Stimulated activated CD4-positive, alpha-beta T cell treated with anti-CD3 and anti-CD28 coated beads, Interleukin-2, amount 100 ng/mL, for 48 hours (primary cell): Measurements from ENCODE around the gene WNK3.
"Not testable (repeated sequence)": the region's sequence is repeated elsewhere in the genome, so short reads cannot be mapped to it uniquely, and the experiment has no call there.

Experiments
- DNase-seq, 2 donors: peaks; one replicate each; pipeline ENCODE4 v3.0.0-alpha.2; 2020

Gene WNK3

DNA sequence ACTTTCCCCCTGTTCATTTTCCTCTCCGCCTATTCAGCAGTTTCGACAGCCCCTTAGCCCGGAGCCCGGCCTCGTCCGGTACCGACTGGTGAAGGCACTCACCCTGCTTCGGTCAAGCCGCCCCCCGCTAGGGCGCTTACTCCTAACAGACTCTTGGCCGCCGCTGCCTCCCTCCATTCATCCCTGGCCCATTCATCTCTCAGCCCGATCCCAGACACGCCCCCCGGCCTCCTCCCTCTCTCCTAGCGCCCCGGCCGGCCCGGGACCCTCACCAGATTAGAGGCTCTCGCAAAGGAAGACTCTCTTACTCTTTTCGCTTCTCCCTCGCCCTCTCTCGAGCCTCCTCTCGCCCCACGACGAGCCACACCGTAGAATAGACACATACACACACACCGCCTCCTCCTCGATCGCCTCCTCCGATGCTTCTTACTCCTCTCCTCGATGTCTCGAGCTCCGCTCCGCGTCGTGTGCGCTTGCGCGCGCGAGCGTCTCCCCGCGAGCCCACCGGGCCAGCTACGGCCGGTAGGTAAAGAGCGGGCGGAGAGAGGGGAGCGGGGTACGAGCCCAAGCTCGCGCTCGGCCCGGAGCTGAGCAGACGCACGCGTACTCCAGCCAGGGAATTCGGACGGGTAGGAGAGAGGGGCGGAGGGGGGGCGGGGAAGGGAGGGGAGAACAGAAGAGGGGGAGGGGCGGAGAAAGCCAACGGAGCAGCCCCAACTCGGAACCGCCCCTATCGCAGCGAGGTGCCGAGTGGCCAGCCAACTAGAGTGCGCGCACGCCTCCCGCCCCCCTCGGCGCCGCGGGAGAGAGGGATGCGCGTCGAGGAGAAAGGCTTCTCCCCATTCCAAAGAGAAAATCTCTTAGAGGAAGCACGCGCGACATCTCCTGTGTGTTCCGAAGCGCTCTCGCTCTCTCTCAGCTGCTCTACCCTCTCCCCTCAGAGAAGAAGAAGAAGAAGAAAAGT is at the start of gene WNK3:
TSS of gene WNK3 (minus strand) at position 633 of the 964 bp plus-strand sequence.
- DNase-seq, result peak; percentile 21 to 25

DNA sequence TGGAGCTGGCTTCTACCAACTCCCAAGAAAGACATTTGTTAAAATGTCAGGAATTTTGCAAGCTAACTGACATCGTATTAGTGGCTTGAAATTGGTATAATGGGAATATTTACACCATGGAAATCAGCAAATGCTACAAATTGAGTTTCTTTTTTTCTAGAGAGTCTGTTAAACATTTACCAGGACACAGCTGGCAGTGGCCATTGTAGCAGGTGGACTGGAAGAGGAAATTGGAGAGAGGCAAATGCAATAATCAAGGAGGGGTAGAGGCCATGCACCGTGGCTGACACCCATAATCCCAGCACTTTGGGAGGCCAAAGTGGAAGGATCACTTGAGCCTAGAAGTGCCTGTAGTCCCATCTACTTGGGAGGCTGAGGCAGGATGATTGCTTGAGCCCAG is 49.4 kb upstream of the WNK3 start:
- no peak for DNase-seq

DNA sequence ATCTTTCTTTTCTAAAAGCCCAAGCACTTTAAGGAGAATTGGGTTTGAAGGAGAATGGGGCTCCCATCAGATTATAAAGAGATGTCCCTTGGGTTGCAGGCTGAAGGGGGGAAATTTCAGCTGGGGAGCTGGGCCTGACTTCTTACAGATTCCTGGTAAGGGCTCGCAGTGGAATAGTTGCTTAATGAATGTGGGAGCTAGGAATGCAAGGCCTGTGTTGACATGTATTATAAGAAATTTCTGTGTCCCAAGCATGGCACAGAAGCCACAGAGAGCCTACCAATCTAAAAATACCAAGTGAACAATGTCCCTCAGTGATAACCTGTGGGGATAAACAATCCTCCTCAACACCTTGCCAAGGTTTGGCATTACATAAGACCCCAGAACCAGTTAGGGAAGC is 39.3 kb upstream of the WNK3 start:
- DNase-seq, result no peak

DNA sequence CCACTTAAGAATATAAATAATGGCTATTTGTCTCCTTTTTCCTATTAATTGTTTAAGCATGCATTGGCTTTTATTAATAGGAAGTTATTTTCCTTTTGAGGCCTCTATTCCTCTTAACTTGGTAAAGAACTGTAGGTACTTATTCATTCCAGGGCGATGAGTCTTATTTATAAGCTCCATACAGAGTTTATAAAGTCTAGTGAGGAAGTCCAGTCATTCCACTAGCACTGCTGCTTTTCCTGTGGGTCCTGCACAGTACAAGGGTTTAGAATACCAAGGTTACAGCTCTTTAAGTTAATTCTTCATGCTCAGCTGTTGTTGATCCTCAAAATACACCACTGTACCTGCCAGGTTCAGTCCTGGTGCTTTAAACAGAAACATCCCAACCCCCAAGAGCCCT is 28.5 kb upstream of the WNK3 start:
- no peak for DNase-seq

DNA sequence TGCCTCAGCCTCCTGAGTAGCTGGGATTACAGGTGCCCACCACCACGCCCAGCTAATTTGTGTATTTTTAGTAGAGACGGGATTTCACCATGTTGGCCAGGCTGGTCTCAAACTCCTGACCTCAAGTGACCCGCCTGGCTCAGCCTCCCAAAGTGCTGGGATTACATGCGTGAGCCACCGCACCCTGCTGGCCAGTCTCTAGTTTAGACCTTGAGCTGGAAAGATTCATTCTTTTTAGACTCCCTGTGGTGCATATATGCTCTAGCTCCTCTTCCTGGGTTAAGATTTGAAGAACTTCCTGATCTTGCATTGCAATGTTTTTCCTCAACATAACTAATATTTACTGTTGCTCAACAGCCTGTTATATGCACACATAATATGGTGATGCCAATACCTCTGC is 26.8 kb upstream of the WNK3 start:
- not testable (repeated sequence) for DNase-seq

DNA sequence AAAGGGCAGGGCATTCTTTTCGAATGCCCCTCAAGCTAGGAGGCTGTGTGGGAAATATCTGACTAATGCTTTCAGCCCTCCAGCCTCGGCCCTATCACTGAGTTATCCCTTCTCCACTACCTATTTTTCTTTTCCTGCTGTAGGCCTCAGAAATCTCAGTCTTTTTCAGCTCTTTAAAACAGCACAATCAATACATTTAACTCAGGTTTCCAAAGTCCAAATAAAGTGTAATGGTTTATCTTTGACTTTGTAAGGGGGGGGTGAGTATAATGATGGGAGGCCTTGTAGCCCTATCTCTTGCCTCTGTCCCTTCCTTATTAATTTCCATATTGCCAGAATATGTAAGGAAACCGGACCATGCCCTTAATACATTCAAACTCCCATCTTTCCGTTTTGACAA is 1.6 kb upstream of the WNK3 start:
- DNase-seq, result no peak

DNA sequence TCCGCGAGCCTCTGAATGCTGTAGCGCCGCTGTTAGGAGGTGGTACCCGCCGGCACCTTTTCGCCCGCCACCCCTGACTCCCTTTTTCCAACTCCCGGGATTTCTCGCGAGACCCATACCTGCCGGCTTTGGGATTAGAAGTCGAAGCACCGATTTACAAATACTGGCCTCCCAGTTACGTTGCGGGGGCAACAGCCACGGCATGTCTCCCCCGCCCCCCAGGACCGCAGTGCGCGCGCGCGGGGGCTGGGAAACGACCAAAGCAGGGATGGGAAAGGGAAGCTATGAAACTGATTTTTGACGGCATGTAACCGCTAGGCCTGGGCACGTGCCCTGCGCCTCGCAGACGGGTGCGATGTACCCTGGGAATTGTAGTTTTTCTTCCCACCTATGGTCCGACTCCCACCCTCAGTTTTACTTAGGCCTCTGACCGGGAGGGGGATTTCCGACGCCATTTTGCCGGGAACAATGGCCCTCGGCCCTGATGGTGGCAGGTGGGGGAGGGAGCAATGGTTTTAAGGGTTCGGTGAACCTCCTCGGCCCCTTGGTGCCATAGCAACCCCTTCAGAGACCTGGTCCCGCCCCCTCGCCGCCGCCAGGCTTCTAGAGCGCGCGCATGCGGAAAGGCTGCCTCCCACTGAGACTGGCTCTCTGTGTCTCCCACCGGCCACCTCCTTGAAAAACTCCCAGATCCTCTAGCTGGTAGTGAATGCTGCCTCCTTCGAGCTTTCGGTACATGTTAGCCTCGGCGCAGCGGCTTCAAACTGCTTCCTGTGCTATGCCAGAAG is 772 bp upstream of the WNK3 start:
- DNase-seq, result peak; percentile 11 to 29

DNA sequence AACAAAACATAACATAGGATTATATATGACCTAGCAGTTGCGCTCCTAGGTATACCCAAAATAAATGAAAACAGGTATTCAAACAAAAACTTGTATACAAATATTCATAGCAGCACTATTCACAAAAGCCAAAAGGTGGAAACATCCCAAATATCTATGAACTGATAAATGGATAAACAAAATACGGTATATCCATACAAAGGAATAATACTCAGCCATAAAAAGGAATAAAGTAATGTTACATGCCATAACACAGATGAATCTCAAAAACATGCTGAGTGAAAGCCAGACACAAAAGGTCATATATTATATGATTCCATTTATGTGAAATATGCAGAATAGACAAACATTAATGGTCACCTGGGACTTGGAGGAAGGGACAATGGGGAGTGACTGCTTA is 5.2 kb downstream of the WNK3 start:
- no peak for DNase-seq

DNA sequence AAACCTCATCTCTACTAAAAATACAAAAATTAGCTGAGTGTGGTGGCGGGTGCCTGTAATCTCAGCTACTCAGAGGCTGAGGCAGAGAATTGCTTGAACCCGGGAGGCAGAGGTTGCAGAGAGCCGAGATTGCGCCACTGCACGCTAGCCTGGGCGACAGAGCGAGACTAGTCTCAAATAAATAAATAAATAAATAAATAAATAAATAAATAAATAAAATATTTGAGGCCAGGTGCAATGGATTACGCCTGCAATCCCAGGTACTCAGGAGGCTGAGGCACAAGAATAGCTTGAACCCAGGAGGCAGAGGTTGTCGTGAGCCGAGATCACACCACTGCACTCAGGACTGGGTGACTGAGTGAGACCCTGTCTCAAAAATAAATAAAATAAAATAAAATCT is 20.5 kb downstream of the WNK3 start:
- not testable (repeated sequence) for DNase-seq

DNA sequence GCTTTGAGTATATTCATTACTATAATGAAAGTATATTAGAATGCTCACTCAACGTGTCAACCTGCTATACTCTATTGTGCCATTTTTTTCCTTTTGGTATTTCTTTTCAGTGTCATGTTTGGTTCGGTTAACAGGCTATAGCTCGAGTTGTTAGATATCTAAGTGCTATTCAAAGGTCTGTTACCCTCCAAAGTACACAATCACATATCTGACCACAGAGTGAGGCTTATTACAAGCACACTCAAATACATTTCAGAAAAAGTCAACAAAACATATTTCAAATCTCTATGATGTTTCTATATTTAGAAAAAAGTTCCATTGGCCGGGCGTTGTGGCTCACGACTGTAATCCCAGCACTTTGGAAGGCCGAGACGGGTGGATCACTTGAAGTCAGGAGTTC is 32.8 kb downstream of the WNK3 start:
- no peak for DNase-seq

DNA sequence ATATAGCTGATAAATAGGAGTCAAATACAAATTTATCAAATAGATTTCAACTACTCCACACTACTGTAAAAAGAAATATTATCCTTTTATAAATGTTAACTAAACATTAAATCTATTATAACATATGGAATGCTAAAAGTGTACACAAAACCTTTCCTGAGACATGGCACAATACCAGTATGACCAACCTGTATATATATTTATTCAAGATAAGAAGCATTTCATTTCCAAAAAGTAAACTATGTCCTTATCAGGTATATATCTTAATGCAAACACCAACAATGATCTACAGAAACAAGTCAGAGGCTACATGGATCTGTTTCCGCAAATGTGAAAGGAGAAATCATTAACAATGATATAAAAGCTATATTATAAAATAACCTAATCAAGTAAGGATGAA is 37.8 kb downstream of the WNK3 start:
- no peak for DNase-seq

DNA sequence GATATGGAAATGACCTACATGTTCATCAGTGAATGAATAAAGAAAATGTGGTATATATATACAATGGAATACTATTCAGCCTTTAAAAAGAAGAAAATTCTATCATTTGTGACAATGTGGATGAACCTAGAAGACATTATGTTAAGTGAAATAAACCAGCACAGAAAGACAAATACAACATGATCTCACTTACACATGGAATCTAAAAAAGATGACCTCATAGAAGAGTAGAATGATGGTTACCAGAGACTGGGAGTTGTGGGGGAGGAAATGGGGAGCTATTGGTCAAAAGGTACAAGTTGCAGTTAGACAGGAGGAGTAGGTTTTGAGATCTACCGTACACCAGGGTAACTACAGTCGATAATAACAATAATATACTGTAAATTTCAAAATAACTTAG is 51.5 kb downstream of the WNK3 start:
- no peak for DNase-seq

DNA sequence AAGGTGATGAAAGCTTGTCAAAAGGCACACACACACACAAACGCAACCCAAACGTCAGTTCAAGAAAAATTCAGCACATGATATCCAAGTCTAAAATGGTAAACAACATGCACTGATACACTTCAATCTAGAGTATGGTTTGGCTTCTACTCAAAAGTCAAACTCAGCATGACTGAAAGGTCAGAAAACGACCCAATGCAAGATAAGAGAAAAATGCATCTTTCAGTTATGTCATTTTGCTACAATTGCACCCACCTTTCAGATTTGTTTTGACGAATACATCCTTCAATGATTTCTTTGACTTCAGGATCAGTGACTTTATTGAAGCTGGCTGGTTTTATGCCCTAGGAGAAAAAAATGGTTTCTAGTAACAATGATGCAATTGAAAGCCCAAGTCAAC is 56.3 kb downstream of the WNK3 start:
- DNase-seq, result no peak

DNA sequence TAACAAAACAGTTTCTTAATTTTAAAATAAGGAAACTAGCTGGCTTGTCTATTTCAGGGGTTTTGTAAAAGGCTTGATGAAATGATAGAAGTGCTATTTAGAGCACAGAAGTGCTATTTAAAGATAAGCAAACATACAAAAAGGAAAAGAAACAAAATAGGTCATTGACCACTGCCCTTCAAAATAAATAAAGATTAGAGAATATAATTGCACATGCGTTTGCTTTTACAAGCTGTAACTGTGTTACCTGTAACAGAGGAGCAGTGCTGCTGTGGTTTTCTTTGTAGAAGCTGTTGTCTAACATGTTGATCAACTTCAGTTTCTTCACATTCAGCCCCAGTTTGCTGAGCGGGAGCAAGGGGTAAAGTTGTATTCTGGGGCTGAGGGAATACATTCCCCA is 63.5 kb downstream of the WNK3 start:
- no peak for DNase-seq

DNA sequence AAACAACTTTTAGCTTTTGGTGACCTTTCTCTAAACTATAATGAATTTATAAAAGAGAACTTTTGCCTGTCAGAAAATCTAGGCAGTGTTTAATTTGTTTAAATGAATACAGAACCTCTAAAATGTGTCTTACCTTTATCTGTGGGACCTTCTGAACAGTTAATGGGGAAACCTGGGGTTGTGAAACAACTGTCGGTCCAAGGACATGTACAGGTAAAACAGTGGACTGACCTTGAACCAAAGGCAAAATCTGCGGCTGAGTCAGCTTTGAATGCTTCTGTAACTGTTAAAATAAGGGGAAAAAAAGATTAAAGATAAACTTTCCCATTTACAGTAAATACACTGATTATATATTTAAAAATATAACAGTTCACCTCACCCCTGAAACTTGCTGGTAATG is 65.1 kb downstream of the WNK3 start:
- DNase-seq, result no peak

DNA sequence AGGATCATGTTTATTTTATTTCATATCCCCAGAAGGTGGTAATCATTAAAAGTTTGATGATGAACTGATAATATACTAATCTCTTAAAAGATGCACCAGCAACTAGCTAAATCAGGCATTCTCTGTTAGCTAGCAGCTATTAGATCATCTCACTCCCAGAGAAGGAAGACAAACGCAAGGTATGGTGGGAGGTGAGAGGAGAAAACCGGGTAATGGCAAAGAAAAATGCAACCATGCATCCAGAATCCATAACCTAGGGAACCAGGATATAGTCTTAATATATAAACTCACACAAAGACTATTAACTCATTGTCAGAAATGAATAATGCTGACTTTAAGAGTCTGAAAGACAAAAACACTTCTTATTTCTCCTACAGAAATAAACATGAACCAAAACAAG is 66.1 kb downstream of the WNK3 start:
- DNase-seq, result no peak

DNA sequence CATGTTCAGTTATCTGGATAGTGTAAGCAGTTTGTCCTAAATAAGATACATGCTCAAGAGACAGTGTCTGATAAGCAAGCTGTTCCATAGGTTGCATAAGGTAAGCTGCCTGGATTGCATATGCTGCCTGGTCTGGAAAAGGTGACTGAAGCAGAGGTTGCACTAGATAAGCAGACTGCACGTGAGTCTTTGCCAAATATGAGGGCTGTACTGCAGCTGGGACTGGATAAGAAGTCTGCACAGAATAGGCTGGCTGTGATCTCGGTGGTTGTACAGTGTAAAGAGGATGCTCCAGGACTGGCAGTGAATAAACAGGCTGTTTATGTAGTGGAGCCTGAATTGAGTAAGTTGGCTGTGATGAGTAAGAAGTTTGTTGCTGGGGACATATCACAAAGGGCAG is 68.9 kb downstream of the WNK3 start:
- DNase-seq, result no peak

DNA sequence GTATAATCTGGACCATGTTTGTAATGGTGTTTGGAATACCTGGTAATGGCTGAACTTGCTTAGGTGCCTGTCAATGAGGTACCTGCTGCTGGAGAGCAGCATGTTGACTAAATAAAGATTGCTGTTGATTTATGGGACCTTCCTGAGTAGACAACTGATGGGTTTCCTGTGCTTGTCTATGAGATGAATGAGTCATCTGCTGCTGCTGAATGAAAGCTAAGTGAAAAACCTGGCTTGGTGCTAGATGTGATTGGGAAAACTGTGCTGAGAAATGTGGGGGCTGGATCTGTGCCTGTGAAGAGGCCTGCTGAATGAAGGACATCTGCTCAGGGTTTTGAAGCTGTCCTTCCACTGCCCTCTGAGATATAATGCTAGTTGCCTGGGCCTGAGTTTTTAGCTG is 69.6 kb downstream of the WNK3 start:
- DNase-seq, result no peak

DNA sequence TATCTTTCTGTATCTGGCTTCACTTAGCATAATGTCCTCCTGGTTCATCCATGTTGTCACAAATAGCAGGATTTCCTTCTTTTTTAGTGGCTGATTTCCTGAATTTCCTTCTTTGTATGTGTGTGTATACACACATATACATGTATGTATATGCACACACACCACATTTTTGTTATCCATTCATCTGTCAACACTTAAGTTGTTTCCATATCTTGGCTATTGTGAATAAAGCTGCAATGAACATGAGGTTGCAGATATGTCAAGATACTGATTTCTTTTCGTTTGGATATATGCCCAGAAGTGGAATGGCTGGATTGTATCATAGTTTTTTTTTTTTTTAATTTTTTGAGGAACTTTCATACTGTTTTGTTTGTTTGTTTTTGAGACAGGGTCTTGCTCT is 76.2 kb downstream of the WNK3 start:
- no peak for DNase-seq

DNA sequence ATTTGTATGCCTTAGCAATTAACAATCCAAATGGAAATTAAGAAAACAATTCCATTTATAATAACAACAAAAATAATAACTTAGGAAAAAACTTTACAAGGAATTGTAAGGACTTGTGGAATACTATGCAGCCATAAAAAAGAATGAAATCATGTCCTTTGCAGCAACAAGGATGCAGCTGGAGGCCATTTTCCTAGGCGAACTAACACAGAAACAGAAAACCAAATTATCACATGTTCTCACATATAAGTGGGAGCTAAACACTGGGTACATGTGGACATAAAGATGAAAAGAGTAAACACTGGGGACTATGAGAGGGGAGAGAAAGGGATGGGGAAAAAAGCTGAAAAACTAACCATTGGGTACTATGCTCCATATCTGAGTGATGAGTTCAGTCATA is 77.4 kb downstream of the WNK3 start:
- DNase-seq, result no peak

DNA sequence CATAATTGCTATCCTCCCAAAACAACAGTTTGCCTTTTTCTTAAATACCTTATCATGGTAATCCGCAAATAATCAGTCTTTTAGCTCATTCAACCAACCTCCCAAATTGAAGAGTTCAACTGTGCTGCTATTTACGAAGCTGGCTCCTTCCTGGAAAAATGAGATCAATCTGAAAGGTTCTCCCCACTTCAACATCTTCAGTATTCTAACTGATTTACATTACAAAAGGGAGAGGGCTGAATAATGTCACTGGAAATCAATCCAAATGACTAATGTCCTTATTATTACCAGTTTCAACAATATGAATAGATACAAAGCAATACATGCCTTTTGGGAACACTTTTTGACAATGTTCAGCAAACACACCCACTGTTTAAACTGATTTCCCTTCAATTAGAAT is 86.2 kb downstream of the WNK3 start:
- DNase-seq, result no peak

DNA sequence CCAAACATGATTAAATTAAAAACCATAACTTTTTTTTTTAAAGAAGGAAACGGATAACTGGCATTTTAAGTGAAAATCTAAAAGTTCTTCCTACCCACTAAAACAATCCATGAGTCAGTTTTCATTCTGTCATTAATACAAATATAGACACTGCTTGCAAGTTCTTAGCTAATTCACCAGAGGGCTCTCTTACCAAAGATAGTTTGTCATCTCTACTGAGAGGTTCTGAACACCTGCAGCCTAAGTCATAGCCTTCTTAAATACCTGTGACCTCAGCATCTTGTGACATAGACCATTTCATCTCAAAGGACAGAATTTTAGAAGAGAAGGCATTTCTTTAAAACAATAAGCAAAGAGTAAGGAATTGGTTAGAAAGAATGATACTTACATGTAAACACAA is 109.5 kb downstream of the WNK3 start:
- no peak for DNase-seq

DNA sequence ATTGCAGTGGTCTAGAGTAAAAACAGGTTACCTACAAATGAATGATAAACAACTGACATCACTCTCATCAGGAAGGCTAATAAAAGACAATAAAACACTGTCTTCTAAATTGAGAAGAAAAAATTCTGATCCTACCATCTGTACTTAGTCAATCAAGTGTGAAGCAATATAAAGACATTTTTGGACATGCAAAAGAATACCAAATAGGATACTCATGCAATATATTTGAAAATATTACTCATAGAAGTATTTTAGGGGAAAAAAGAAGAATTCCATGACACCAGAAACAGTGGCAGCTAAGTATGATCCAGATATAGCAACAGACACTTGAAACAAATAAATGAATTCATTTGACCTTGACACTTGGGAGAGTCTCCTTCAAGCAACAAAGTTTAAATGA is 111.0 kb downstream of the WNK3 start:
- no peak for DNase-seq

DNA sequence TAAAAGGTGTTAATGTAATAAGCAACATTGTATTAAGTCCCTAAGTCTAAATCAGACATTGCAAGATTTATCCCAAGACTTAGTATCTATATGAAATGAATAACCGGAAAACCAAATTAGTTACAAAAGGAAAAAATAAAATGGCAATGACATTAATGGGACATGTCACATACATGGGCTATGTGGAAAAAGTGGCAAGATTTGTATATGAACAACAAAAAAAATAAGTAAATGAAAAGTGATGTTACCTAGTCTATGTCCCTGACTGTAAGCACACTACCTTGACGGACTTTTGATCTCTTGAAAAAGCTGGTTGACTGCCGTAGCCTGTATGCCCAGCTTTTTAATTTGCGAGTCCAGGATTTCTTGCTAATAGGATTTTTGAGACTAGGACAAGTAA is 119.3 kb downstream of the WNK3 start:
- no peak for DNase-seq
